CD4-positive, alpha-beta memory T cell (primary cell): ENCODE data around the gene ARF1. TPM values are rescaled to one million over a fixed set of nuclear protein-coding genes. Genes with fewer than 3 reads are reported as not detected.

Source experiments
- CTCF ChIA-PET: fragments of 350-600 bp; sonication (Branson Sonifier 250); formaldehyde crosslinking; loops from one replicate; lab custom pipeline; 2021; ENCODE audit warnings: inconsistent platforms; ENCODE audit not compliant: partially characterized antibody; lab: Charles Lee
- POLR2A ChIA-PET: fragments of 350-600 bp; sonication (Branson Sonifier 250); formaldehyde crosslinking; loops from one replicate; lab custom pipeline; 2021; ENCODE audit not compliant: partially characterized antibody; lab: Charles Lee
- DNase-seq, 5 donors: peaks; one replicate each; pipeline versions ENCODE4 v3.0.0 to v3.0.0-alpha.2; 2020 to 2022; ENCODE audit warnings: mixed read lengths in 1 of 5
- H3K27ac ChIP-seq: one replicate; pipeline ENCODE4 v1.7.0; 2013; ENCODE audit warnings: low read depth, low read length
- H3K27me3 ChIP-seq: 2 replicates; pipeline ENCODE4 v1.7.0; 2013; ENCODE audit warnings: mild to moderate bottlenecking, low read length, moderate library complexity; ENCODE audit not compliant: insufficient read depth
- H3K36me3 ChIP-seq: 2 replicates; pipeline ENCODE4 v1.7.0; 2013; ENCODE audit warnings: mild to moderate bottlenecking, low read length, moderate library complexity; ENCODE audit not compliant: insufficient read depth
- H3K4me1 ChIP-seq: 2 replicates; pipeline ENCODE4 v1.7.0; 2013; ENCODE audit warnings: mild to moderate bottlenecking, low read length, moderate library complexity; ENCODE audit not compliant: insufficient read depth
- H3K4me3 ChIP-seq, 2 donors: one replicate each; pipeline ENCODE4 v1.7.0; 2013; ENCODE audit warnings: low read length in 2 of 2, mild to moderate bottlenecking in 1 of 2
- H3K9me3 ChIP-seq, 2 donors: one replicate each; pipeline ENCODE4 v1.7.0; 2013; ENCODE audit warnings: low read length in 2 of 2, control low read depth in 1 of 2; ENCODE audit not compliant: control insufficient read depth in 1 of 2
- H3K27ac Mint-ChIP-seq, 7 donors: one replicate each; pipeline ENCODE4 v1.8.0; 2020 to 2021; ENCODE audit warnings: mixed read lengths in 7 of 7, mild to moderate bottlenecking in 6 of 7, inconsistent platforms in 3 of 7, moderate library complexity in 3 of 7
- H3K27me3 Mint-ChIP-seq, 2 donors: one replicate each; pipeline ENCODE4 v1.8.0; 2020 to 2021; ENCODE audit warnings: mixed read lengths in 2 of 2
- H3K36me3 Mint-ChIP-seq, 2 donors: one replicate each; pipeline ENCODE4 v1.8.0; 2020 to 2021; ENCODE audit warnings: mixed read lengths in 2 of 2, inconsistent platforms in 1 of 2, mild to moderate bottlenecking in 1 of 2
- H3K4me1 Mint-ChIP-seq, 4 donors: one replicate each; pipeline ENCODE4 v1.8.0; 2020 to 2021; ENCODE audit warnings: mixed read lengths in 4 of 4, mild to moderate bottlenecking in 1 of 4
- H3K4me3 Mint-ChIP-seq, 8 donors: one replicate each; pipeline ENCODE4 v1.8.0; 2020 to 2021; ENCODE audit warnings: mixed read lengths in 8 of 8, mild to moderate bottlenecking in 7 of 8, moderate library complexity in 6 of 8, inconsistent platforms in 3 of 8
- H3K9me3 Mint-ChIP-seq, 8 donors: one replicate each; pipeline ENCODE4 v1.8.0; 2020 to 2021; ENCODE audit warnings: mixed read lengths in 8 of 8, mild to moderate bottlenecking in 5 of 8, inconsistent platforms in 3 of 8, moderate library complexity in 1 of 8
- intact Hi-C: fragments of 100-400 bp; cut with micrococcal nuclease; formaldehyde crosslinking; loops from one replicate; pipeline ENCODE4 v1.15.1; 2023
- polyA plus RNA-seq, 2 donors: library from polyadenylated mRNA; unstranded; fragments of 300-500 nt; fragmentation: Illumina TruSeq; gene quantifications; one replicate each; pipeline ENCODE4 v1.2.3, GENCODE V29; 2021
- total RNA-seq, 2 experiments: library from RNA; stranded (reverse); gene quantifications; one replicate each; pipeline ENCODE4 v1.2.3, GENCODE V29; 2021

Gene ARF1
- total and polyA plus RNA-seq, 4 experiments from 2014 or later: 265 to 600 (median 382) TPM

DNA sequence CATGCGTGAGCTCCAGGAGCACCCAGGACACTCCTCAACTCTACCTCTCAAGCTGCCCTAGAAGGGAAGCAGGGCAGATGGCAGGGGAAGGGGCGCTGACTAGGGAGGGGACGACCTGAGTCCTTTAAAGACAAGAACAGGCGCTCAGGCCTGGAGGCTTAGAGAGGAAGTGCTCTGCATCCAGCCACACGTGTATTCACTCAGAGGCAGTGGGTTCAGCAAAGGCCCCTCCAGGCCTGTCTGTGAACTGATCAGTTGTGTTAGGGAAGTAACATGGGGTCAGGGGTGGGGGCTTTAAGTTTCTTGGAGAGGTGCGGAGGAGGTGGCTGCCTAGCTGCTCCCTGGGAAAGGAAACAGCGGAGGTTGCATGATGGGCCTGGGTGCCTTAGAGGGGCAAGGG is 37.1 kb upstream of the ARF1 start:
- ChIA-PET CTCF (no interaction called here), POLR2A (no interaction called here)
- no peak for DNase-seq

DNA sequence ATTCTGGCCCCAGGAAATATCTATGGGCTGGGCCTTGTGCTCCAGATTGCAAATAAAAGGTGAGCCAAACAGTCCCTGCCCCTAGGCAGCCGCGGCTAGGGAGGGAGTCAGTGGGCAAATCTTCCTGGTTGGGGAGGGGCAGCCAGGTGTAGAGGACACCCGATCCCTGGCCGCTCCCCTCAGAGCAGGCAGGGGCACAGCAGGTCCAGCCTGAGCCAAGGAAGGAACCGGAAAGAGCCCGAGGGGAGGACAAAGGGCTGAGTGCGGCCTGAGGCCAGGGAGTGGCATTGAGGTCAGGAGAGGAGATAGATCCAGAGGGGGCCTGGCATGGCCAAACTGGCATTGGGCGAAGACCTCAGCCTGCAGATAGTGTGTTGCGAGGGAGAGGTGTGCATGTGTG is 36.6 kb upstream of the ARF1 start:
- intact Hi-C loops: no loop called here
- Histone ChIP-seq H3K4me1 (no peaks in the 10 kb centered on the region), H3K27me3 (no peaks in the 10 kb centered on the region), H3K9me3 (no peaks in the 10 kb centered on the region), H3K36me3 (no peaks in the 10 kb centered on the region), H3K4me3 (no peak overlapping the region), H3K27ac (no peak overlapping the region)
- no peak overlapping the region for H3K4me3 Mint-ChIP-seq
- POLR2A ChIA-PET: no interaction called here
- peaks cover 0 to 3% of the 10 kb centered on the region in 2 donors for H3K36me3 Mint-ChIP-seq
- no peak overlapping the region for H3K27ac Mint-ChIP-seq
- H3K4me1 Mint-ChIP-seq: peaks cover 0 to 2% (median 0%) of the 10 kb centered on the region in 4 donors
- CTCF ChIA-PET: no interaction called here
- no peak for DNase-seq
- H3K27me3 Mint-ChIP-seq: peaks cover 2 to 13% of the 10 kb centered on the region in 2 donors
- no peaks in the 10 kb centered on the region for H3K9me3 Mint-ChIP-seq

More for the DNA sequence above, 37.1 kb upstream of the ARF1 start:
- Histone ChIP-seq H3K27ac (no peak overlapping the region), H3K27me3 (no peaks in the 10 kb centered on the region), H3K36me3 (no peaks in the 10 kb centered on the region), H3K4me3 (no peak overlapping the region), H3K9me3 (no peaks in the 10 kb centered on the region), H3K4me1 (no peaks in the 10 kb centered on the region)
- Mint-ChIP-seq H3K36me3 (peaks cover 0 to 3% of the 10 kb centered on the region in 2 donors), H3K4me1 (peaks cover 0 to 2% (median 0%) of the 10 kb centered on the region in 4 donors), H3K27me3 (peaks cover 2 to 12% of the 10 kb centered on the region in 2 donors), H3K9me3 (no peaks in the 10 kb centered on the region), H3K27ac (no peak overlapping the region), H3K4me3 (no peak overlapping the region)
- intact Hi-C loops: no loop called here

DNA sequence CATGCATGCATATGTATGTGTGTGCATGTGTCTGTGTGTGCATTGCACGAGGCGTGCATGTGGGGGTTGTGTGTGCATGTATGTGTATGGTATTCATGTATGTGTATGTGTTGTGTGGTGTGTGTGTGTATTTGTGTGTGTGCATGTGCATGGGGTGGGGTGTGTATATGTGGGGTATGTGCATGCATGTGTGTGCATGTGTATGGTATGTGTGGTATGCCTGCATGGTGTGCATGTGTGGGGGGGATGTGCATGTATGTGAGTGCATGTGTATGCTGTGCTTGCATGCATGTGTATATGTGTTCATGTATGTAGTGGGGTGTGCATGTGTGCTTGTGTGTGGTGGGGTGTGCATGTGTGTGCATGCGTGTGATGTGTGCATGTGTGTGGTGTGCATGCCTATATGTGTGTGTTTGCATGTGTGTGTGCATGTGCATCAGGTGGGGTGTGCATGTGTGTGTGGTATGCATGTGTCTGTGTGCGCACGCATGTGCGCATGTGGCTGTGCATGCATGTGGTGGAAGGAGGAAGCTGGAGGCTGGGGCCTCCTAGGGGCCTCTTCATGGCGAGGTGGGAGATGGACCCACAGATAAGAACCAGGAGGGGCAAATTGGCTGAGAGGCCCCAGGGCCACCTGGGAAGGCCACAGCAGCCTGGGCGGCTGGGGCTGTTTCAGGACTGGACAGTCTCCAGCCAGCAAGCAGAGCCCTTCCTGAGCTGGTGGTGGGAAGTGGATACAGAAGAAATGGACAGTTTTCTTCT is 35.9 kb upstream of the ARF1 start:
- H3K4me1 ChIP-seq: no peaks in the 10 kb centered on the region
- no peak overlapping the region for H3K27ac Mint-ChIP-seq
- H3K4me3 Mint-ChIP-seq: no peak overlapping the region
- H3K9me3 ChIP-seq: no peaks in the 10 kb centered on the region
- no peak overlapping the region for H3K27ac ChIP-seq
- DNase-seq: no peak
- no peak overlapping the region for H3K4me3 ChIP-seq
- no peaks in the 10 kb centered on the region for H3K36me3 ChIP-seq
- intact Hi-C loops: no loop called here
- H3K4me1 Mint-ChIP-seq: peaks cover 0 to 2% (median 0%) of the 10 kb centered on the region in 4 donors
- no peaks in the 10 kb centered on the region for H3K27me3 ChIP-seq
- POLR2A ChIA-PET: no interaction called here
- H3K27me3 Mint-ChIP-seq: peaks cover 2 to 15% of the 10 kb centered on the region in 2 donors
- no peaks in the 10 kb centered on the region for H3K9me3 Mint-ChIP-seq
- CTCF ChIA-PET: no interaction called here
- H3K36me3 Mint-ChIP-seq: peaks cover 0 to 3% of the 10 kb centered on the region in 2 donors

- Histone ChIP-seq H3K36me3 (no peaks in the 10 kb centered on the region), H3K27ac (no peak overlapping the region), H3K27me3 (no peaks in the 10 kb centered on the region), H3K9me3 (no peaks in the 10 kb centered on the region), H3K4me3 (no peak overlapping the region), H3K4me1 (no peaks in the 10 kb centered on the region)
- Mint-ChIP-seq H3K4me3 (no peak overlapping the region), H3K27ac (no peak overlapping the region), H3K36me3 (peaks cover 0 to 3% of the 10 kb centered on the region in 2 donors), H3K27me3 (peaks cover 4 to 19% of the 10 kb centered on the region in 2 donors), H3K9me3 (no peaks in the 10 kb centered on the region), H3K4me1 (peaks cover 0 to 2% (median 0%) of the 10 kb centered on the region in 4 donors)
- DNase-seq: no peak
- CTCF ChIA-PET: no interaction called here
- intact Hi-C loops: no loop called here
- POLR2A ChIA-PET: no interaction called here
These were observed 35.4 kb upstream of the ARF1 start for GRCh38 chr1:228047183-228047466.

DNA sequence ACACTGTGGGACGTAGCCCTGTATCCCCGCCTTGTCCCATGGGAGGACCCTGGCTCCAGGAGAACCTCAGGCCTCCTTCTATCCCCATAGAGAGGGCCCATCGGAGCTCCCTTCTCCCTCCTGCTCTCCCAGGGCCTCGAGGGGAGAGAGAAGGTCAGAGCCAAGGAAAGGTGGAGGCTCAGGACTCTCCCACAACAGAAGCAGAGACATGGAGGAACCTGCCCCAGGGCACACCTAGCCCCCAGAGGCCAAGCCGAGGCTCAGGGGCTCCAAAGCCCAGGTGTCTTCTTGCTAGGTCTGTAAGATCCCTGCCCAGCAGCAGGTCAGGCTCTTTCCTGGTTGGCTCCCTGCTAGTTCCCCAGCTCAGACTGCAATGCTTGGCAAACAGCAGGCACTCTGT is 34.4 kb upstream of the ARF1 start:
- Histone ChIP-seq H3K4me1 (no peaks in the 10 kb centered on the region), H3K36me3 (no peaks in the 10 kb centered on the region), H3K27ac (no peak overlapping the region), H3K4me3 (no peak overlapping the region), H3K27me3 (no peaks in the 10 kb centered on the region), H3K9me3 (no peaks in the 10 kb centered on the region)
- no peak for DNase-seq
- no peak overlapping the region for H3K4me3 Mint-ChIP-seq
- peaks cover 0 to 2% (median 0%) of the 10 kb centered on the region in 4 donors for H3K4me1 Mint-ChIP-seq
- H3K27ac Mint-ChIP-seq: no peak overlapping the region
- no peaks in the 10 kb centered on the region for H3K9me3 Mint-ChIP-seq
- peaks cover 4 to 21% of the 10 kb centered on the region in 2 donors for H3K27me3 Mint-ChIP-seq
- ChIA-PET POLR2A (no interaction called here), CTCF (no interaction called here)
- intact Hi-C loops: no loop called here
- peaks cover 0 to 3% of the 10 kb centered on the region in 2 donors for H3K36me3 Mint-ChIP-seq

DNA sequence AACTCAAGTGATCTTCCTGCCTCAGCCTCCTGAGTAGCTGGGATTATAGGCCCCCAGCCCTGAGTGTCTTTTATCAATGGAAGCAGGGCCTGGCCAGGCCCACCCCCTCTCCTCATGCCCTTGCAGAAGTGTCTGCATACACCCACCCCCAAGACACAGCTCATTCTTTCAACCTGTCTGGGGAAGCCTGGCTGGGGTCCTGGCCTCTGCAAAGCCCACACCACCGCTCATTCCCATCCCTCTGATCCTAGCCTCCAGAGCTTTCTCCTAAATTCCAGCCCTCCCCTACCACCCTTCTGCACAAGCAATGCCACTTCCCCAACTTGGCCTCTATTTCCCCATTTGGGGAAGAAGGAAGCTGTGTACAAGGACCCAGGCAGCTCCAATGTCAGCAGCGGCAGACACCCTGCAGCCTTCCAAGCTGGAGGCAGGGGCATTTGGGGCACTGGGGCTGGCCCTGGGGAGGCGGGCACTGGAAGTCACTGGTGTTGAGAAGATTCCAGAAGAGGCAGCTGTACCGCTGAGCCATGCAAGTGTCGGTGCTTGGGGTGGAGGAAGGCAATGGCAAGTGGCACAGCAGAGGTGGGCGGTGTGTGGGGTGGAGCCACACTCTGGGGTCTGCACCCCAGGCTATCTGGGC is 33.7 kb upstream of the ARF1 start:
- Mint-ChIP-seq H3K27ac (no peak overlapping the region), H3K9me3 (peaks cover 0 to 6% (median 0%) of the 10 kb centered on the region in 8 donors), H3K36me3 (peaks cover 0 to 3% of the 10 kb centered on the region in 2 donors), H3K4me1 (peaks cover 0 to 2% (median 0%) of the 10 kb centered on the region in 4 donors), H3K27me3 (peaks cover 7 to 25% of the 10 kb centered on the region in 2 donors), H3K4me3 (no peak overlapping the region)
- Histone ChIP-seq H3K4me3 (no peak overlapping the region), H3K4me1 (no peaks in the 10 kb centered on the region), H3K36me3 (no peaks in the 10 kb centered on the region), H3K9me3 (no peaks in the 10 kb centered on the region), H3K27ac (no peak overlapping the region), H3K27me3 (no peaks in the 10 kb centered on the region)
- intact Hi-C loops: no loop called here
- ChIA-PET POLR2A (no interaction called here), CTCF (no interaction called here)
- DNase-seq: no peak

DNA sequence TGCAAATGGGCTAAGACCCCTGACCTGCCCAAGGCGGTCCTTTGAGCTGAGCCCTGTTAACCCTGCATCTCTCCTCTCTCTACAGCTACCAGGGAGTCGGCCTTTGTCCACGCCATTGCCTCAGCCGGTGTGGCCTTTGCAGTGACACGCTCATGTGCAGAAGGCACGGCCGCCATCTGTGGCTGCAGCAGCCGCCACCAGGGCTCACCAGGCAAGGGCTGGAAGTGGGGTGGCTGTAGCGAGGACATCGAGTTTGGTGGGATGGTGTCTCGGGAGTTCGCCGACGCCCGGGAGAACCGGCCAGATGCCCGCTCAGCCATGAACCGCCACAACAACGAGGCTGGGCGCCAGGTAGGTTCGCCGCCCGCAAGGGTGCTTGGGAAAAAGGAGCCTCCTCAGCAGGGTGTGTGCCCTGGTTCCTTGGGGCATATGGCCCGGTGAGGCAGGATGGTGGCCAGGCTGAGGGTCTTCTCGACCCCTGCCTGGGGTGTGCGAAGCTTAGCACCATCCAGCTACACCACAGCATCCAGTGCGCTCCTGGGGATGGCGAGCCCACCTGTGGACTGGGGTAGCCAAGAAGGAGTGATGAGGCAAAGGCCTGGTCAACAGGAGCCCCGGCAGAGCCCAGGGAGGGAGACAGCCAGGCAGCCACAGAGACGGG is 31.8 kb upstream of the ARF1 start:
- Mint-ChIP-seq H3K4me3 (no peak overlapping the region), H3K27ac (no peak overlapping the region), H3K36me3 (peaks cover 0 to 3% of the 10 kb centered on the region in 2 donors), H3K4me1 (peaks cover 0 to 2% (median 0%) of the 10 kb centered on the region in 4 donors), H3K27me3 (peaks cover 9 to 26% of the 10 kb centered on the region in 2 donors), H3K9me3 (peaks cover 0 to 8% (median under 1%) of the 10 kb centered on the region in 8 donors)
- H3K27me3 ChIP-seq: no peaks in the 10 kb centered on the region
- intact Hi-C loops: no loop called here
- no peak overlapping the region for H3K4me3 ChIP-seq
- no peak overlapping the region for H3K27ac ChIP-seq
- H3K4me1 ChIP-seq: no peaks in the 10 kb centered on the region
- POLR2A ChIA-PET: no interaction called here
- no peaks in the 10 kb centered on the region for H3K36me3 ChIP-seq
- H3K9me3 ChIP-seq: no peaks in the 10 kb centered on the region
- CTCF ChIA-PET: no interaction called here
- no peak for DNase-seq
